NCI-H460 (cell line): ENCODE measurements around the gene PIGU. TPM values are rescaled to one million over a fixed set of nuclear protein-coding genes. Genes with fewer than 3 reads are reported as not detected.
"Not testable (repeated sequence)": the region's sequence is repeated elsewhere in the genome, so short reads cannot be mapped to it uniquely, and the experiment has no call there.

Source experiments
- DNase-seq: peaks from one replicate; pipeline ENCODE4 v3.0.0-alpha.2; 2016; ENCODE audit warnings: low read depth; ENCODE audit errors: extremely low read depth
- total RNA-seq: library from RNA; depleted of rRNA; stranded (reverse); fragments of >200 nt; shearing (Covaris generic); gene quantifications from 2 replicates; pipeline ENCODE4 v1.2.3, GENCODE V29; 2014

The PIGU gene
- total RNA-seq, 1 experiment from 2014 or later: 34.9 TPM

- no peak for DNase-seq
Measured at GRCh38 chr20:34537651-34538050, 139.2 kb downstream of the PIGU start.

- no peak for DNase-seq
Measured at GRCh38 chr20:34536798-34537394, 140.0 kb downstream of the PIGU start.

GRCh38 chr20:34535857-34536256 is 141.0 kb downstream of the PIGU start:
- no peak for DNase-seq

GRCh38 chr20:34535301-34535840 is 141.5 kb downstream of the PIGU start:
- DNase-seq: no peak

- no peak for DNase-seq
Measured at GRCh38 chr20:34534391-34535165, 142.3 kb downstream of the PIGU start.

GRCh38 chr20:34532756-34533155 is 144.1 kb downstream of the PIGU start:
- DNase-seq: no peak

GRCh38 chr20:34532320-34532719 is 144.6 kb downstream of the PIGU start:
- no peak for DNase-seq

GRCh38 chr20:34531608-34532265 is 145.2 kb downstream of the PIGU start:
- DNase-seq: no peak

- DNase-seq: no peak
Measured at GRCh38 chr20:34530342-34530741, 146.6 kb downstream of the PIGU start.

- no peak for DNase-seq
Measured at GRCh38 chr20:34529742-34530141, 147.2 kb downstream of the PIGU start.

- no peak for DNase-seq
Measured at GRCh38 chr20:34528921-34529297, 148.0 kb downstream of the PIGU start.

- no peak for DNase-seq
Measured at GRCh38 chr20:34527016-34527415, 149.9 kb downstream of the PIGU start.

GRCh38 chr20:34526466-34526865 is 150.4 kb downstream of the PIGU start:
- no peak for DNase-seq

GRCh38 chr20:34525709-34526416 is 151.0 kb downstream of the PIGU start:
- DNase-seq: peak; percentile 81

GRCh38 chr20:34525342-34525708 is 151.6 kb downstream of the PIGU start:
- DNase-seq: no peak

- DNase-seq: no peak
Measured at GRCh38 chr20:34524426-34524825, 152.5 kb downstream of the PIGU start.

- DNase-seq: peak; percentile 43
Measured at GRCh38 chr20:34522969-34523871, 153.7 kb downstream of the PIGU start.

GRCh38 chr20:34519841-34520240 is 157.1 kb downstream of the PIGU start:
- DNase-seq: not testable (repeated sequence)

- DNase-seq: not testable (repeated sequence)
Measured at GRCh38 chr20:34518863-34519262, 158.0 kb downstream of the PIGU start.

- no peak for DNase-seq
Measured at GRCh38 chr20:34517114-34517505, 159.8 kb downstream of the PIGU start.
